Thoracic aorta (tissue), 2 donors: ENCODE results near the gene TARP.

ENCODE experiments used
- ATAC-seq: fragments of 150-250 bp; one replicate; pipeline ENCODE4 v1.8.0; 2017; ENCODE audit warnings: low read depth; ENCODE audit not compliant: insufficient number of reproducible peaks, low FRiP score
- DNase-seq: peaks from one replicate; pipeline ENCODE4 v3.0.0-alpha.2; 2020; ENCODE audit warnings: low spot score
- H3K27ac ChIP-seq, 2 donors: fragments of 200-600 bp; sonication (generic); 1 replicate in 1 of 2; 2 replicates in 1 of 2; pipeline ENCODE4 v1.5.1; 2016; ENCODE audit warnings: mild to moderate bottlenecking in 2 of 2, moderate library complexity in 2 of 2
- H3K27me3 ChIP-seq: fragments of 200-600 bp; sonication (generic); replicated peaks from 2 replicates; pipeline ENCODE4 v1.6.0; 2016; ENCODE audit warnings: mild to moderate bottlenecking; ENCODE audit not compliant: insufficient read depth
- H3K36me3 ChIP-seq: fragments of 200-600 bp; sonication (generic); one replicate; pipeline ENCODE4 v1.5.1; 2016
- H3K4me1 ChIP-seq, 2 donors: fragments of 200-600 bp; sonication (generic); 1 replicate in 1 of 2; 2 replicates in 1 of 2; pipeline versions ENCODE4 v1.5.1 to v1.6.0; 2016; ENCODE audit warnings: low read depth in 2 of 2, mild to moderate bottlenecking in 1 of 2; ENCODE audit not compliant: control insufficient read depth in 1 of 2
- H3K4me3 ChIP-seq: fragments of 200-600 bp; sonication (generic); 2 replicates; pipeline ENCODE4 v1.5.1; 2016; ENCODE audit warnings: mild to moderate bottlenecking
- H3K9me3 ChIP-seq: fragments of 200-600 bp; sonication (generic); 2 replicates; pipeline ENCODE4 v1.5.1; 2016
- CTCF ChIP-seq: fragments of 200-600 bp; sonication (generic); IDR thresholded peaks from one replicate; pipeline ENCODE4 v1.5.1; 2019; ENCODE audit warnings: antibody characterized with exemption

The TARP gene

GRCh38 chr7:38303866-38304265, 30.4 kb upstream of the TARP start:
- DNase-seq (no peak), ATAC-seq (no peak)
- H3K4me1 ChIP-seq, result no peaks in the 10 kb centered on the region
- no peaks in the 10 kb centered on the region for H3K9me3 ChIP-seq
- no peak overlapping the region for H3K27ac ChIP-seq
- H3K27me3 ChIP-seq, result no peaks in the 10 kb centered on the region
- no peak for TF ChIP-seq CTCF
- H3K36me3 ChIP-seq, result no peaks in the 10 kb centered on the region
- H3K4me3 ChIP-seq, result no peak overlapping the region

GRCh38 chr7:38300175-38300574, 26.7 kb upstream of the TARP start:
- no peak for ATAC-seq

GRCh38 chr7:38299275-38299931, 26.0 kb upstream of the TARP start:
- Histone ChIP-seq H3K27ac (no peak overlapping the region), H3K4me3 (no peak overlapping the region), H3K4me1 (no peaks in the 10 kb centered on the region), H3K36me3 (no peaks in the 10 kb centered on the region), H3K9me3 (no peaks in the 10 kb centered on the region), H3K27me3 (no peaks in the 10 kb centered on the region)
- no peak for ATAC-seq
- DNase-seq, result no peak
- no peak for TF ChIP-seq CTCF

More at GRCh38 chr7:38300175-38300574, 26.7 kb upstream of the TARP start:
- no peaks in the 10 kb centered on the region for H3K36me3 ChIP-seq
- H3K4me1 ChIP-seq, result no peaks in the 10 kb centered on the region
- no peak for TF ChIP-seq CTCF
- no peaks in the 10 kb centered on the region for H3K27me3 ChIP-seq
- no peaks in the 10 kb centered on the region for H3K9me3 ChIP-seq
- no peak overlapping the region for H3K4me3 ChIP-seq
- no peak overlapping the region for H3K27ac ChIP-seq
- DNase-seq, result no peak

GRCh38 chr7:38296059-38296857, 22.8 kb upstream of the TARP start:
- Histone ChIP-seq H3K36me3 (no peaks in the 10 kb centered on the region), H3K27me3 (no peaks in the 10 kb centered on the region), H3K27ac (no peak overlapping the region), H3K4me3 (no peak overlapping the region), H3K4me1 (no peaks in the 10 kb centered on the region), H3K9me3 (no peaks in the 10 kb centered on the region)
- no peak for TF ChIP-seq CTCF
- DNase-seq (no peak), ATAC-seq (no peak)

- ATAC-seq (no peak), DNase-seq (no peak)
- no peak for TF ChIP-seq CTCF
- Histone ChIP-seq H3K4me1 (no peaks in the 10 kb centered on the region), H3K36me3 (no peaks in the 10 kb centered on the region), H3K9me3 (no peaks in the 10 kb centered on the region), H3K27ac (no peak overlapping the region), H3K4me3 (no peak overlapping the region), H3K27me3 (no peaks in the 10 kb centered on the region)
These were observed 21.5 kb upstream of the TARP start for GRCh38 chr7:38294926-38295325.
